Activated naive CD8-positive, alpha-beta T cell treated with anti-CD3 and anti-CD28 coated beads for 36 hours (primary cell): ENCODE measurements around the gene BICC1. TPM values are rescaled to one million over a fixed set of nuclear protein-coding genes. Genes with fewer than 3 reads are reported as not detected.

Experiments
- DNase-seq: peaks from one replicate; pipeline ENCODE4 v3.0.0; 2021
- H3K27ac Mint-ChIP-seq: one replicate; pipeline ENCODE4 v1.8.0; 2022; ENCODE audit warnings: mild to moderate bottlenecking, moderate library complexity, mixed read lengths
- H3K27me3 Mint-ChIP-seq: one replicate; pipeline ENCODE4 v1.8.0; 2022; ENCODE audit warnings: mild to moderate bottlenecking, mixed read lengths
- H3K36me3 Mint-ChIP-seq: one replicate; pipeline ENCODE4 v1.8.0; 2021; ENCODE audit warnings: mild to moderate bottlenecking, mixed read lengths
- H3K4me1 Mint-ChIP-seq: one replicate; pipeline ENCODE4 v1.8.0; 2021; ENCODE audit warnings: mixed read lengths
- H3K4me3 Mint-ChIP-seq: one replicate; pipeline ENCODE4 v1.8.0; 2022; ENCODE audit warnings: mild to moderate bottlenecking, moderate library complexity, mixed read lengths
- H3K9me3 Mint-ChIP-seq: one replicate; pipeline ENCODE4 v1.8.0; 2022; ENCODE audit warnings: mixed read lengths
- total RNA-seq, 2 experiments: library from RNA; stranded (reverse); gene quantifications; one replicate each; pipeline ENCODE4 v1.2.3, GENCODE V29; 2021

The BICC1 gene
- total RNA-seq, 2 experiments from 2014 or later, result 0.04 TPM; not detected in 1

DNA sequence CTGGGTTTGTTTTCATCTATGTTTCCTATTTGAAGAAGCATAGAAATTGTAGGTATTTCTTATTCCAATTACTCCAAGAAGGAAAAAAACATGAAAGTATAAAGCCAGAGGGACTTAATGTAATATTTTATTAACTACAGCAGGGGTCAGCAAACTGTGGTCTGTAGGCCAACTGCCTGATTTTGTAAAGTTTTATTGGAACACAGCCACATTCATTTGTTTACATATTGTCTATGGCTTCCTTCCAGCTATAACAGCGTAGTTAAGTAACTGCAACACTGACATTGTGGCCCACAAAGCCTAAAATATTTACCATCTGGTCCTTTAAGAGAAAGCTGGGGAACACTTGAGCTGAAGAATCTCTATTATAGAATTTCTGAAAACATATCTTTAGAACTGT lies 306.2 kb downstream of the BICC1 start:
- Mint-ChIP-seq H3K36me3 (no peaks in the 10 kb centered on the region), H3K4me1 (no peaks in the 10 kb centered on the region), H3K27me3 (peaks cover 3% of the 10 kb centered on the region), H3K27ac (no peak overlapping the region), H3K9me3 (no peaks in the 10 kb centered on the region), H3K4me3 (no peak overlapping the region)
- no peak for DNase-seq

DNA sequence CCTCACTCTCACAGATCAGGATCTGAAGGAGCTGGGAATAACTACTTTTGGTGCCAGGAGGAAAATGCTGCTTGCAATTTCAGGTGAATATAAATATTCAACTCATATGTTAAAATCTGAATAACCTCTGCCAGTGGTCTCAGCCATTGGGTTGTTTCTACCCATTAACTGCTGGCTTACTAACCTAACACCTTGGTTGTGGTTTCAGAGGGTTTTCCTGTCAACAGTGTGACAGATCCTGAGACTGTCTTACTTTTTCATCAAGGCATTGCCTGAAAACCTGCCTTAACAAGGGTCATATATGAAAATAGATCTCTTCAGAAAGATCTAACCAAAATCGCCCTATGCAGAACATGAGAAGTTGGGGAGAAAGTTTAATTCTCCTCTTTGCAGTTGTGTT lies 307.7 kb downstream of the BICC1 start:
- no peak for DNase-seq
- Mint-ChIP-seq H3K36me3 (no peaks in the 10 kb centered on the region), H3K27me3 (peaks cover 3% of the 10 kb centered on the region), H3K9me3 (no peaks in the 10 kb centered on the region), H3K4me3 (no peak overlapping the region), H3K27ac (no peak overlapping the region), H3K4me1 (no peaks in the 10 kb centered on the region)

DNA sequence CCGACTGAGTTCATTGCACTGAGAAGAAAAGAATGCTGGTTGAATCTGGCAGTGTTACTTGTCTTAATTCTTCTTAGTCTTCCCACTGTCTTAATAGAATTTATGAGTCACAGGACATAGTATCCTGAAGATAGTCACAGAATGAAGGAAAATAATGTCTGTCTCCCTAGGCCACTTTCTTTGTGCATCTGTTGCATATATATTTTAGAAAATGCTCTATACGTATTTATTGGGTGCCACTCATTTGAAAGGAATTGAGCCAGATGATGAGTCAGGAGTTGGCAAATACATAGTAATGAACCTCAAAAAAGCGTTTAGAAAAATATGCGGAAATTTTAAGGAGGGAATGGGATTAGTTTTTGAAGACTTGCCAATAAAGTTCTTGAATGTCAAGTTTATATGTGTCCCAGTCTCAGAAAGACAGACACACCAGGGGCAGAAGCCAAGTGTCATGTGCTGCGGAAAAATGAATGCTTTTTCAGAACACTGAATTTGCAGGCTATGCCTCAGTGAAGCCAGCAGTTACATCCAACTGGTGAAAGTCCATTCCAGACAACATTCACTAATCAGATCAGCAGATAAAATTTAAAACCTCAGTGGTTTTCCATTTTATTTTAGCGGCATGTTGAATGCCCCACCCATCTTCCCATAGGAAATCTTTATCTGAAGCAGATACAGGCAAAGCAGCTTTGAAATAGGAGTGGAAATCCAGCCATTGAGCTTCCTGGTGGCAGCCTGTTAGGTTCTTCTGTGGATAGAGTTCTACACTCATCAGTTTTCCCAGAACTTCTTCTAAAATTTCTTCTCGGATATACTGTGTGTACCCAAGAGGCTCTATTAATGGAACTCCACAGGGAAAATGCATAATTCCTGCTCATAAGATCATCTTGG lies 308.4 kb downstream of the BICC1 start:
- Mint-ChIP-seq H3K4me1 (no peaks in the 10 kb centered on the region), H3K9me3 (no peaks in the 10 kb centered on the region)

DNA sequence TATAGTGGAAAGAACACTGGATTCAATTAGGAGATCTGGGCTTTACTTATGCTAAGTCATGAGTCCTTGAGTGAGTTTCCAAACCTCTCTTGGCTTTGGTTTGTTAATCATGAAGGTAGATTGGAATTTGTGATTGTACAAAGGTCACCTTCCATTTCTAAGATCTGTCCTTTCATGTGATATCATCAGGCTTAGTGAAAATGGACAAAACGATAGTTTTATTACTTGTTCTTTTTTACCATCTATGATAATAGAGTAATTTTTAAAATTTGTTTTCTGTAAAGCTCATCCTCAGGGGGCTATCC lies 309.0 kb downstream of the BICC1 start:
- Mint-ChIP-seq H3K4me3 (no peak overlapping the region), H3K36me3 (no peaks in the 10 kb centered on the region), H3K27me3 (peaks cover 3% of the 10 kb centered on the region), H3K27ac (no peak overlapping the region), H3K9me3 (no peaks in the 10 kb centered on the region), H3K4me1 (no peaks in the 10 kb centered on the region)
- no peak for DNase-seq

More for the DNA sequence above, 308.4 kb downstream of the BICC1 start:
- H3K27me3 Mint-ChIP-seq, result peaks cover 3% of the 10 kb centered on the region
- DNase-seq, result no peak
- no peaks in the 10 kb centered on the region for H3K36me3 Mint-ChIP-seq
- no peak overlapping the region for H3K27ac Mint-ChIP-seq
- H3K4me3 Mint-ChIP-seq, result no peak overlapping the region

DNA sequence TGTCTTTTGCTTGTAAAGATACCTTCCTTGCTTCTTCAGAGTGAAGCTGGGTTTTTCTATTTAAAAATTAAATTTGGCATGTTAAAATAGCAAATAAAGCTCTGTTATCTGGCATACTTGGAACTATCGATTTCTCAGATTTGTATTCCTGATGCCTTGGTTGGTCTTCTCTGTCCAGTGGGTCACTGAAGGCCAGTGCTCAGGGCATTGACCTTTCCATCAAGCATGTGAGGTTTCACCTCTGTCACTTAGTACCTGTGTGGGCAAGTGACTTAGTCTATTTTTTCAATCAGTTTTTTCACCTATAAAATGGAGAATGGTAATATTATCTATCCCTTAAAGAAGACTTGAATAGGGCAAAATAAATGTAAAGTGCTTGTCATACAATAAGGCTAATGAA lies 311.3 kb downstream of the BICC1 start:
- Mint-ChIP-seq H3K27ac (no peak overlapping the region), H3K4me3 (no peak overlapping the region), H3K9me3 (no peaks in the 10 kb centered on the region), H3K27me3 (peaks cover 3% of the 10 kb centered on the region), H3K36me3 (no peaks in the 10 kb centered on the region), H3K4me1 (no peaks in the 10 kb centered on the region)
- DNase-seq, result no peak

DNA sequence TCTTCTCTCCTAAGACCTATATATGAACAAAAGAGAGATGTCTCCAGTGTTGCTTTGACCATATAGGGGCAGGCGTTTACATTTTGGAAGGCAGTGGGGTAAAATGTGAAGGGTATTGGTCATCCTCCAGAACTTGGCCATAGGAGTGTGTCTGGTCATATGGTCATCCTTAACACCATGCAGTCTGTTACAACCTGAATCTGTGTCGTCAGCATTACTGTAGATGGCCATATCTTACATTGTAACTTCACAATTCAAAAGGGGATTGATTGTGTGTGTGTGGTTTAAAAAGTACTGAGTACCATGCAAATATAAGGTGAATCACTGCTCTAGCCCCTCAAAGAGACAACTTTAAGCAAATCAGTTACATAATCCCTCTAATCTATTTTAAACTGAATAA lies 311.7 kb downstream of the BICC1 start:
- H3K36me3 Mint-ChIP-seq, result no peaks in the 10 kb centered on the region

DNA sequence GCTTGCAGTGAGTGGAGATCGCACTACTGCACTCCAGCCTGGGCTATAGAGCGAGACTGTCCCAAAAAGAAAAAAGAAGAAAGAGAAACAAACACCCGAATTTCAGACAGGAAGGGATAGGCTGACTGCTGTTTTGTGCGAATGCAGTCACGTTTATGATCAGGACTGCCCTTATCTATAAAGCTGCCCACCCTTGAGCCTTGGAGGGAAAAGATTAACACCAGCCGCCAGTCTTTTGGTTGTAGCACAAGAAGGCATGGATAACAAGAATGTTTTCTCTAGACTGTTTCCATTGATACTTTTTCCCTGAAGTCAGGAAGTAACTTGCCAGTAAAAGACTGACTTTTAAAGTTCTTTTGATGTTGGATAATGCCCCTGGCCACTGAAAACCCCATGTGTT lies 314.0 kb downstream of the BICC1 start:
- no peaks in the 10 kb centered on the region for H3K4me1 Mint-ChIP-seq
- no peak overlapping the region for H3K27ac Mint-ChIP-seq
- H3K9me3 Mint-ChIP-seq, result no peaks in the 10 kb centered on the region
- H3K36me3 Mint-ChIP-seq, result no peaks in the 10 kb centered on the region
- peaks cover 3% of the 10 kb centered on the region for H3K27me3 Mint-ChIP-seq
- H3K4me3 Mint-ChIP-seq, result no peak overlapping the region
- DNase-seq, result no peak

More for the DNA sequence above, 311.7 kb downstream of the BICC1 start:
- H3K9me3 Mint-ChIP-seq, result no peaks in the 10 kb centered on the region
- no peak overlapping the region for H3K27ac Mint-ChIP-seq
- no peak overlapping the region for H3K4me3 Mint-ChIP-seq
- DNase-seq, result no peak
- peaks cover 3% of the 10 kb centered on the region for H3K27me3 Mint-ChIP-seq
- no peaks in the 10 kb centered on the region for H3K4me1 Mint-ChIP-seq

DNA sequence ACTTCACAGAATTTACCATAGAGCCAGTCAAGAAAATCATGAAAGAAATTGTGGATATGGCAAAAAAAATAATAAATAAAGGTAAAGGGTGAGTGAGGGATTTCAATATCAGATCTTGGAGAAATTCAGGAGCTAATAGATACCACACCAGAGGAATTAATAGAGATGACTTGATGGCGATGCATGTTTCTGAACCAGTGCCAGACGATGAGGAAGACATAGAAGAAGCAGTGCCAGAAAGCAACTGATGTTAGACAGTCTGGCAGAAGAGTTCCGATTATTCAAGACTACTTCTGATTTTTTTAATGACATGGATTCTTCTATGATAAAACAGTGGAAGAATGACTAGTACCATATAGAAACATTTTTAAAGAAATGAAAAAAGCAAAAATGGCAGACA lies 314.7 kb downstream of the BICC1 start:
- Mint-ChIP-seq H3K27me3 (peaks cover 3% of the 10 kb centered on the region), H3K4me3 (no peak overlapping the region), H3K27ac (no peak overlapping the region), H3K4me1 (no peaks in the 10 kb centered on the region), H3K9me3 (no peaks in the 10 kb centered on the region), H3K36me3 (no peaks in the 10 kb centered on the region)
- no peak for DNase-seq

DNA sequence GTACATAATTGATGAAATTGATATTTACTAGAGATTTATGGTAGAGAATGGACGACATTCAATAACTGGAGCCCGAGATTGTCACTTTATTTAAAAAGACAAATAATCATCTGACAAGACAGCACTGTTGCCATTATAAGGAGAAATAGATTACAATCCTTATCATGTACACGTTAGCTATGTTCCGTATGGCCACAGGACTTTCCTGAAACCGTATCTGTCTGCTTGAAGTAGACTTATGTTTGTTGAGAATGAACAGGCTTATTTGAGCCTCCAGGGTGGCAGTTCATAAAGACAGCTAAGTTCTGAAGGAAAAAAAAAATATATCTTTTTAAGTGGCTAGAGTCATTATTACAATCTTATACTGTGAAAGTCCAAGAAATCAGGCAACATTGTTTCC lies 317.2 kb downstream of the BICC1 start:
- no peak for DNase-seq
- Mint-ChIP-seq H3K27me3 (no peaks in the 10 kb centered on the region), H3K9me3 (no peaks in the 10 kb centered on the region), H3K27ac (no peak overlapping the region), H3K4me3 (no peak overlapping the region), H3K4me1 (no peaks in the 10 kb centered on the region), H3K36me3 (no peaks in the 10 kb centered on the region)

DNA sequence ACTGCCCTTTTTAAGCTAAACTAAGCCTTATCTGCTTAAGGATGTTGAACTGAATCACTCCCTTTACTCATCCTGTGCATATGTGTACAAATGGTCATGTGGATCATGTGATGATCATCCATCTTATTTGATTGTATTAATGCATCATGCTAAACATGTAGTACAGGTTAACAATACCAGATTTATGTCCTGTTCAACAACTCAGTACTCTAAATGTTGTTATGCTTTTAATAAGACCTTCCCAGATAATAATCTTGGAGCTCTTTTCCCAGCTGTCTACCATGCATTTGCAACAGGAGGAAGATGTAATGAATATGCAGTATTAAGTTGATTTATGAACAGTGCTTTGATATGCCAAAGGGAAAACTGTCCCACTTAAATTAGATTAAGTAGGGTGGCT lies 318.0 kb downstream of the BICC1 start:
- Mint-ChIP-seq H3K27ac (no peak overlapping the region), H3K4me3 (no peak overlapping the region), H3K27me3 (no peaks in the 10 kb centered on the region), H3K9me3 (no peaks in the 10 kb centered on the region), H3K36me3 (no peaks in the 10 kb centered on the region), H3K4me1 (no peaks in the 10 kb centered on the region)
- no peak for DNase-seq

DNA sequence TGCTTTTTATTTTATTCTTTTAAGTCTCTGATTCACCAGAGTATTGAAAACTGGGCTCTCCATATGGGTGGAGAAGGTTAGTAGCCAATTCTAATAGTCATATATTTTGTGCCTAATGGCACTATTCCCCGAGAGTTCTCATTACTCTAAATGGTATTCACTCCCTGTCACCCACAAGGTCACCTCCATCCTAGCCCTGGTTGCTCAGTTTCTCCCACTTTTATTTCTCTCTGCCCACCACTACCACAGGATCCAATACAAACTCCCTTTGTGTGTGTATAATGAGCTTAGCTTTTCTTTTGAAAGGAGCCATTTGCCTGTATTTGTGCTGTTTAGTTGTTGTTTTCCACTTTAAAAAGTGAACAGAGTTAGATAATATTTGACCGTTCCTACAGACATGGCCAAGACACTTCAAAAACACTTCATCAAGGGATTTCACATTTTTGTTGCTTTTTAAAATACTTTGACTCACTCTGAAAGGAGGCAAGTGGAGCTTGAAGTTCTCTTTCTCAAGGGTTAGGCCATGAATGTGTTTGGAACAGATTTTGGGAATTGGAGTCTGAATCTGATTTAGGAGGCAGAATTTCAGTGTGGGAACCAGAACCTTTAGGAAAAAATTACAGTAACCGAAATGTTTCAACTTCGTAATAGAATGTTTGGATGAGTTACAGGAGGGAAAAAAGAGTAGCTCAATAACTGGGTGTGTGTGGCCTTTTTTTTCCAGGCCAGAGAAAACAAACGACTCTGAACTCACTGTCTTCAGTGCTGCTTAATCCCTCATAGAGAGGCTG lies 321.3 kb downstream of the BICC1 start:
- Mint-ChIP-seq H3K4me3 (no peak overlapping the region), H3K9me3 (no peaks in the 10 kb centered on the region), H3K4me1 (no peaks in the 10 kb centered on the region), H3K27ac (no peak overlapping the region), H3K36me3 (no peaks in the 10 kb centered on the region), H3K27me3 (no peaks in the 10 kb centered on the region)
- DNase-seq, result no peak

DNA sequence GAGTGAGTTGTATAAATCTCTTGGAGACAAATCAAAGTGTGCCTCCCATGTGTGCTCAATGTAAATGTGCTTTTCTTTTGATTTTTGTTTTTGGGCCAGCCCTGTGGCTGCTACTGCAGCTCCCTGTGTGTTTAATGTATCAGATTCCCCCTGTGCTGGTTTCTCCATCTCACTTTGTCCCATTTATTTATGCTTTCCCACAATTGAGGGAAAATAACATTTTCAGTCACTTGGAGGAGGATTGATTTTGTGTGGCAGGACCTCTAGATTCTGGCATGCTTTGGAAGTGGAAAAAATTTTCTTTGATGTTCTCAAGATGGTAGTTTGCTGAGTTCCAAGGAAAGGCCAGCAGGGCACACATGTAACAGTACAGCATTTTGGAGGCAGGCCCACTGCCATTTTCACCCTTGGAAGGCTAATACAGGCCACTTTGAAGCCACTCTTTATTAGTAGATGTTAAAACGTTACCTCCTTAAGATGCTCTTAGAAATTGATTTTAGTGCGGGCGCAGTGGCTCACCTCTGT lies 323.6 kb downstream of the BICC1 start:
- Mint-ChIP-seq H3K4me3 (no peak overlapping the region), H3K9me3 (no peaks in the 10 kb centered on the region), H3K27ac (no peak overlapping the region), H3K4me1 (no peaks in the 10 kb centered on the region), H3K36me3 (no peaks in the 10 kb centered on the region), H3K27me3 (no peaks in the 10 kb centered on the region)
- DNase-seq, result no peak

DNA sequence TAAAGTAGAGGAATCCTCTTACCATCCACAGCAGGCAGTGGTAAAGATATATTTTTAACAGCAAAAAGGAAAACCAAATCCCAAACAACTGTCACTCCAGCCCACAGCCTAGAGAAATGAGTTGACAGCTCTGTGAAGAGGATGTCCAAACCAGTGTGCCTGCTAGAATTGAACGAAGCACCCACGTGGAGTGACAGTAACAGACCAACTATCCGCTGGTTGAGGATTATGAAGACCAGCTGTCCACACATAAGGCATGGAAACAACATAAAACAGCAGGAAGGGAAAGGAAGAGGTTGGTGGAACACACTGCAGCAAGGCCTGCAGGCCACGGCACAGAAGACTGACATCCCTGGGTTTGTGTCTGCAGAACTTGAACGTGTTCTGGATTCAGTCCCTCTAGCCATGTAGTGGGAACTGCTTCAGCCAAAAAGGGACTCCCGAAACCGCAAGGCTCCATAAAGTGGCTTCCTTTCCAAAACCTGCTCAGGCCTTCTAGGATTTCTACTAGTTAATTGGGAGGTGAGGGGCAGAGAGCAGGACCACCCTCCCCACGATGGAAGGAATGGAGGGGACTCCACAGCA lies 324.4 kb downstream of the BICC1 start:
- Mint-ChIP-seq H3K9me3 (no peaks in the 10 kb centered on the region), H3K27ac (no peak overlapping the region), H3K27me3 (no peaks in the 10 kb centered on the region), H3K4me1 (no peaks in the 10 kb centered on the region), H3K4me3 (no peak overlapping the region), H3K36me3 (no peaks in the 10 kb centered on the region)
- no peak for DNase-seq

DNA sequence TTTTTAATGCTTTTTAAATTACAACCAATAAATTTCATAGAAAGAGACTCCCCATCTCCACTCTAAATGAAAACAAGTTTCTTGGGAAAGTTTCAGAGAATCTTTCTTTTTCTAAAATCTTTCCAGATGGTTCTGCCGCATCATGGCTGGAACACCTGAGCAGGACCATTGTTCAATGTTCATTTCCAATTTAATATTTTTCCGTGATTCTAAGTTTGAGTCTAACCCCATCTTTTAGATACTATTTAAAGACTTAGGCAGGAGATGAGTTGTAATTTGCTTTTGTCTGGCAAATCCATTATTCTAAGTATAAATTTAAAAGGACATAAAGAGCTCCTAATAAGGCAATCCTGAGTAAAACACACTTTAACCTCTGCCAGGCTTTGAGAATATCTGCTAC lies 325.2 kb downstream of the BICC1 start:
- H3K27me3 Mint-ChIP-seq, result no peaks in the 10 kb centered on the region
- H3K9me3 Mint-ChIP-seq, result no peaks in the 10 kb centered on the region
- DNase-seq, result no peak
- H3K36me3 Mint-ChIP-seq, result no peaks in the 10 kb centered on the region
- no peaks in the 10 kb centered on the region for H3K4me1 Mint-ChIP-seq
- no peak overlapping the region for H3K4me3 Mint-ChIP-seq
- H3K27ac Mint-ChIP-seq, result no peak overlapping the region

DNA sequence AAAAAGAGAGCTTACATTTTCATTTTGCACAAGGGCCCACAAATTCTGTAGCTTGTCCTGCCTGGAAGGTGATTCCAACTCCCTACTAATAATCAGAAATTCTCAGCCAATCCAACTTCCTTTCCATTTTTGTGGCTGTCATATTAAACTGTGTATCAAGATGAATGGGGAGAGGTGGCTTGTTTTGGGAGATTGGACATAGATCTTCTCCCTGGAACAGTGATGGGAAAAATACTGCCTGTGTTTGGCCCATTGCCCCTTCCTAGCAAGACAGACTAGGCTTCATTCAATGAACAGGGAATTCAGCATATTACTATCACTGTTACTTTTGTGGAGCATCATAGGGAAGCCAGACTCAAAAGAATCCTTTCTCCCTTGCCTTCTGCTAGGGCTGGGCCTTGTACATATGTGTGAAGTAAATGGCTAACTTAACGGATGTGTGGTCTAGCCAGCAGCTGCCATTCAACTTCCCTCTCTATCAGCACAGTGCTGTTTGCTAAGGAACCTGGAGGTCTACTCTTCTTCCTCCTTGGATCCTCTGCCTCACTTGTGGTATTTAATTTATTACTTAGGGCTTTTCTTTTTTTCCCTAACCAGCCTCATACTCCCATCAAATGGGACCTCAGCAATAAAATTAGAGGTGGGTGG lies 326.0 kb downstream of the BICC1 start:
- no peak overlapping the region for H3K27ac Mint-ChIP-seq
- H3K36me3 Mint-ChIP-seq, result no peaks in the 10 kb centered on the region
- H3K4me1 Mint-ChIP-seq, result no peaks in the 10 kb centered on the region
- no peak overlapping the region for H3K4me3 Mint-ChIP-seq
- DNase-seq, result no peak
- no peaks in the 10 kb centered on the region for H3K27me3 Mint-ChIP-seq
- H3K9me3 Mint-ChIP-seq, result no peaks in the 10 kb centered on the region
